Stimulated activated effector memory CD8-positive, alpha-beta T cell treated with anti-CD3 and anti-CD28 coated beads, Interleukin-12 subunit alpha, Interleukin-12 subunit beta, amount 100 ng/mL, for 72 hours (primary cell): ENCODE measurements around the gene DISP2.
A peak's percentile ranks its signal among the peaks of the same experiment; 100 is the strongest.

Experiments used
- ATAC-seq: fragments of 150-1000 bp; cut with Tn5 transposase; 2 replicates; pipeline ENCODE4 v1.10.0; 2021
- DNase-seq, 2 donors: peaks; one replicate each; pipeline ENCODE4 v3.0.0; 2021 to 2022; ENCODE audit warnings: low spot score in 2 of 2
- H3K27ac Mint-ChIP-seq: one replicate; pipeline ENCODE4 v1.8.0; 2022; ENCODE audit warnings: mild to moderate bottlenecking, mixed read lengths
- H3K36me3 Mint-ChIP-seq: one replicate; pipeline ENCODE4 v1.8.0; 2022; ENCODE audit warnings: mild to moderate bottlenecking, mixed read lengths
- H3K4me1 Mint-ChIP-seq: one replicate; pipeline ENCODE4 v1.8.0; 2022; ENCODE audit warnings: mixed read lengths
- H3K4me3 Mint-ChIP-seq: one replicate; pipeline ENCODE4 v1.8.0; 2022; ENCODE audit warnings: mild to moderate bottlenecking, mixed read lengths
- H3K9me3 Mint-ChIP-seq: one replicate; pipeline ENCODE4 v1.8.0; 2022; ENCODE audit warnings: mixed read lengths

Gene DISP2

GRCh38 chr15:40424483-40425115 is 66.6 kb downstream of the DISP2 start:
- ATAC-seq = no peak
- peak overlapping the region; percentile 10 for H3K27ac Mint-ChIP-seq

DNA sequence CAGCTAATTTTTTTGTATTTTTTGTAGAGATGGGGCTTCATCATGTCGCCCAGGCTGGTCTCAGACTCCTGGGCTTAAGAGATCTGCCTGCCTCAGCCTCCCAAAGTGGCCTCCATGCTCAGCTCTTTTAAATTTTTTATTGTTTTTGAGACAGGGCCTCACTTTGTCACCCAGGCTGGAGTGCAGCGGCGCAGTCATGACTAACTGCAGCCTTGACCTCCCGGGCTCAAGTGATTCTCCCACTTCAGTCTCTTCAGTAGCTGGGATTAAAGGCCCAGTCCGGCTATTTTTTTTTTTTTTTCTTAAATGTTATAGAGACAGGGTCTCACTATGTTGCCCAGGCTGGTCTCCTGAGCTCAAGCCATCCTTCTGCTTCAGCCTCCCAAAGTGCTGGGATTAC is 67.7 kb downstream of the DISP2 start:
- ATAC-seq (no peak), DNase-seq (no peak)
- no peaks in the 10 kb centered on the region for H3K36me3 Mint-ChIP-seq
- H3K4me3 Mint-ChIP-seq = no peak overlapping the region
- H3K4me1 Mint-ChIP-seq = no peaks in the 10 kb centered on the region
- no peaks in the 10 kb centered on the region for H3K9me3 Mint-ChIP-seq
- H3K27ac Mint-ChIP-seq = no peak overlapping the region

More at GRCh38 chr15:40424483-40425115, 66.6 kb downstream of the DISP2 start:
- H3K4me3 Mint-ChIP-seq = no peak overlapping the region
- H3K4me1 Mint-ChIP-seq = no peaks in the 10 kb centered on the region
- H3K9me3 Mint-ChIP-seq = no peaks in the 10 kb centered on the region
- DNase-seq = no peak
- H3K36me3 Mint-ChIP-seq = no peaks in the 10 kb centered on the region

GRCh38 chr15:40427188-40427587 is 69.2 kb downstream of the DISP2 start:
- ATAC-seq (no peak), DNase-seq (no peak)
- Mint-ChIP-seq H3K4me1 (no peaks in the 10 kb centered on the region), H3K4me3 (no peak overlapping the region), H3K27ac (no peak overlapping the region), H3K9me3 (no peaks in the 10 kb centered on the region), H3K36me3 (no peaks in the 10 kb centered on the region)

GRCh38 chr15:40428185-40428584 is 70.2 kb downstream of the DISP2 start:
- H3K27ac Mint-ChIP-seq = no peak overlapping the region
- H3K4me3 Mint-ChIP-seq = no peak overlapping the region
- no peaks in the 10 kb centered on the region for H3K36me3 Mint-ChIP-seq
- ATAC-seq = no peak
- no peaks in the 10 kb centered on the region for H3K9me3 Mint-ChIP-seq
- H3K4me1 Mint-ChIP-seq = no peaks in the 10 kb centered on the region
- no peak for DNase-seq
